GM18505 (cell line): Measurements from ENCODE around the gene CNGB1.

Source experiments
- ATAC-seq: cut with Tn5 transposase; IDR thresholded peaks from one replicate; pipeline ENCODE4 v1.9.1; 2021; ENCODE audit not compliant: unreplicated experiment
- POLR2A ChIP-seq: IDR thresholded peaks from 4 replicates; pipeline ENCODE4 v1.6.1; 2011; ENCODE audit warnings: borderline replicate concordance; ENCODE audit not compliant: insufficient read depth, insufficient read length; ENCODE audit errors: extremely low read depth

The CNGB1 gene

GRCh38 chr16:57889960-57890751, 80.8 kb downstream of the CNGB1 start:
- ATAC-seq = no peak
- no peak for TF ChIP-seq POLR2A

GRCh38 chr16:57889522-57889921, 81.4 kb downstream of the CNGB1 start:
- ATAC-seq = no peak
- TF ChIP-seq POLR2A = no peak

DNA sequence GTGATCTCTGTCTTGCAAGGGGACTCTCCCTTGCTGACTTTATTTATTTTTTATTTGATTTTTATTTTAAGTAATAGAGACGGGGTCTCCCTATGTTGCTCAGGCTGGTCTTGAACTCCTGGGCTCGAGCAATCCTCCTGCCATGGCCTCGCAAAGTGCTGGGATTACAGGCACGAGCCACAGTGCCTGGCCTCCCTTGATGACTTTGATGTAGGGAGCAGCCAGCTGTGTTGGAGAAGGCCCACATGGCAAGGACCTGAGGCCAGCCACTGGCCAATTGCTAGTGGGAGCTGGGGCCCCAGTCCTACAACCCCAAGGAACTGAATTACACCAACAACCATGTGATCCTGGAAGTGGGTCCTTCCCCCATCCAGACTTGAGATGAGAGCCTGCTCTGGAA, 81.8 kb downstream of the CNGB1 start:
- no peak for TF ChIP-seq POLR2A

DNA sequence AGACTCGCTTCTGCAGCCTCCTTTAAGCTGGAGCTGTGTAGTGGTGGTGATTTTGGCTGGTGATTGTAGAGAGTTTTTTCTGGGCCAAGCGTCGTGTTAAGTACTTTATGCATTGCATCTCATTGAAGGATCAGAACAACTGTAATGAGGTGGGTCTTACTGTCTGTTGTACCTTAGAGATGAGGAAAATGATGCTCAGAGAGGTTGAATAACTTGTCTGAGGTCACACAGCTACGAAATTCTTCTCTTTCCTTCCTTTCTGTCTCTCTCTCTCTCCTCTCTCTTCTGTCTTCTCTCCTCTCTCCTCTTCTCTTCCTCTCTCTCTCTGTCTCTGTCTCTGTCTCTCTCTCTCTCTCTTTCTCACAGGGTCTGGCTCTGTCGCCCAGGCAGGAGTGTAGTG, 82.8 kb downstream of the CNGB1 start:
- TF ChIP-seq POLR2A = no peak

More for the DNA sequence above, 81.8 kb downstream of the CNGB1 start:
- no peak for ATAC-seq

DNA sequence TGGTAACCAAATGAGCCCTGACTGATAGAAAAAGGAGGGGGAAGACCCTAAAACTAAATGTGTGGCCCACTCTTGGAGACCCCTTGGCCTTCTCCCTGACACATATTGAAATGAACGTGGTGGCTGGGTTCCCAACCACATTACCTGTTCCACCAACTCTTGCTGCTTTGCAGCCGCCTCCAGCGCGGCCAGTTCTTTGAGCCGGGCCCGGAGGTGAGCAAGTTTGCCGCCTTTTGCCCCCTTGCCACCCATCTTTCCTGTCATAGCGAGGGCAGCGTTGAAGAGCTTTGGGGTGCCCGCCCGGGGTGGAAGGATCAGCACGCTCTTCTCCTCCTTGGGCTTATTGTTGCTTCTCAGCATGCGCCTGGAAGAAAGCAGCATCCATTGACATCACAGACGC, 83.2 kb downstream of the CNGB1 start:
- no peak for ATAC-seq
- no peak for TF ChIP-seq POLR2A

More for the DNA sequence above, 82.8 kb downstream of the CNGB1 start:
- ATAC-seq = no peak

- ATAC-seq = no peak
- TF ChIP-seq POLR2A = no peak
Observed at GRCh38 chr16:57886427-57886826, 84.5 kb downstream of the CNGB1 start.

- TF ChIP-seq POLR2A = no peak
- no peak for ATAC-seq
Observed at GRCh38 chr16:57884655-57885133, 86.2 kb downstream of the CNGB1 start.

GRCh38 chr16:57883953-57884654, 86.8 kb downstream of the CNGB1 start:
- TF ChIP-seq POLR2A = no peak
- ATAC-seq = no peak

DNA sequence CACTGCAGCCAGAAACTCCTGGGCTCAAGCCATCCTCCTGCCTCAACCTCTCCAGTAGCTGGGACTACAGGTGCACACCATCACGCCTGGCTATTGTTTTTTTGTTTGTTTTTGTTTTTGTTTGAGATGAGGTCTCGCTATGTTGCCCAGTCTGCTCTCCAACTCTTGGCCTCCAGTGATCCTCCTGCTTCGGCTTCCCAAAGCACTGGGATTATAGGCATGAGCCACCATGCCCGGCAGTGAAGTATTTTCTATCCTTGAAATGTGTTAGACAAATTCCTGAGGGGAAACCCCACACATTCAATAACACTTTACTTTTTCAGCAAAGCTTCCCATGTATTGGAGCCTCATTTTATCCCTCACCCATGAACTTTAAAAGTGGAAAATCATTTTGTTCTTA, 87.4 kb downstream of the CNGB1 start:
- no peak for TF ChIP-seq POLR2A
- no peak for ATAC-seq

- no peak for ATAC-seq
- no peak for TF ChIP-seq POLR2A
Observed at GRCh38 chr16:57882792-57883191, 88.1 kb downstream of the CNGB1 start.

DNA sequence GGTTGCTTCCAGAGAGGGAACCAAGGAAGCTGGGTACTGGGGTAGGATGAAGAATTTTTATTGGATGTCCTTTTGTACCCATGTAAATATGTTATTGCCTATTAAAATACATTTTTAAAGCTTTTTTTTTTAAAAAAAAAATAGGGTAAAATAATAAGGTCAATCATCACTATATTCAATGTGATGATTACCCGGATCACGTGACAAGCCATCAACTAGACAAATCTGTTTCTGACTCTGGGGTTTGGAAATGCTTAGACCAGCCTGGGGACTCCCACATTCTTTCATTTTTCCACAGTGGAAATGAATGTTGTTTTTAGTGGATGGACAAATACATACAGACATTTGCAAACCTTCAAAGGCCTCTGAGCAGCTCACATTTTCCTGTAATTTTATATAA, 88.7 kb downstream of the CNGB1 start:
- TF ChIP-seq POLR2A = no peak
- ATAC-seq = no peak

DNA sequence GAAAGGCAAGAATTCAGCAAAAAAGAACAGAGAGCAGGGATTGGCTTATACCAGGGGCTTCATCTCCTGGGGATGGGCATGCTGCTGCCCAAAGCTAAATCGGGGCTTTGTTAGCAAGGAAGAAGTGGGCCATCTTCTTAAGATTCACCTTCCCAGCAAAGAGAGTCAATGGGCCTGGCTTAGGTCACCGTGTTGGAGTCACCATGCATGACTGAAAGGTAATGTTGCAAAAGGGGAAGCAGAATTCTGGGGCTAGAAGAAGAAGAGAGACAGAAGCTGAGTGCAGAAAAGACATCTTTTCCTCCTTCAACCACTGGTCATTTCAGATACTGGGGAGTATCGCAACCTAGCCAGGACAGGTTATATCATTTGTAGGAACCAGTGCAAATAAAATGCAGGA, 92.3 kb downstream of the CNGB1 start:
- no peak for ATAC-seq
- no peak for TF ChIP-seq POLR2A

DNA sequence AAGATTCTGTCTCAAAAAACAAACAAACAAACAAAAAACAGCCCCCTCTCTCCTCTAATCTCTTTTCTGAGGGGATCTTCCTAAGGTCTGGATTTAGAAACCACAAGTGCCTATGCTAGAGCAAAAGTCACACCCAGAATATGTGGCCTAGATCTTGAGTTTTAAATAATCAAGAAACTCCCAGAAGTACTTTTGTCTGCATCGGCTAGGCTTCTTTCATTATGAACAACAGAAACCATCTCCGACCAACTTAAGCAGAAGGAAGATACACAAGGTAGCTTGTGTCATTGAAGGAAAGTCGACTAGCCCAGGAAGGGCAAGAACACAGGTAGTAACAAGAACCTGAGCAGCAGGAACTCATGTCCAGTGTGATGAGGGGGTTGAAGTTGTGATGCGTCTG, 94.7 kb downstream of the CNGB1 start:
- TF ChIP-seq POLR2A = no peak
- ATAC-seq = no peak

DNA sequence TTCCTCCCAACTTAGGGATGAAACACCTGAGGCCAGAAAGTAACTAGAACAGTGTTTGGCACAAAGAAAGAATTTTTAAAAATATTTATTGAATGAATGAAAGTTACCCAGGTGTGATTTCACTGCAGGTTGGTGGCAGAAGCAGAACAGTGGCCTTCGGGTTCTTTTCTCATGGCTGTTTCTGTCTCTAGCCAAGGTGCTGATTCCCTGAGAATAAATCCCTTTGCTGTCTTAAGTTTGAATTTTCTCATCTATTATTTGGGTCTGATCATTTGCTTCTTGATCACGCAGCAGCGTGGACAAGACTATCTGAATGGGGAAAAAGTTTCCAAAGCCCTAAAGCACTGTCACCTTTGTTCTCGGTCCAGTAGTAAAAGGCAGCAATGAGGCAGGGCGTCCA, 95.6 kb downstream of the CNGB1 start:
- no peak for TF ChIP-seq POLR2A

More for the DNA sequence above, 95.6 kb downstream of the CNGB1 start:
- ATAC-seq = no peak
